GM18519 (cell line): ENCODE measurements around the gene C11orf52.
A peak's percentile ranks its signal among the peaks of the same experiment; 100 is the strongest.

Experiments
- ATAC-seq: cut with Tn5 transposase; IDR thresholded peaks from one replicate; pipeline ENCODE4 v1.9.1; 2021; ENCODE audit warnings: mild to moderate bottlenecking, moderate library complexity; ENCODE audit not compliant: unreplicated experiment, low FRiP score

C11orf52 gene

DNA sequence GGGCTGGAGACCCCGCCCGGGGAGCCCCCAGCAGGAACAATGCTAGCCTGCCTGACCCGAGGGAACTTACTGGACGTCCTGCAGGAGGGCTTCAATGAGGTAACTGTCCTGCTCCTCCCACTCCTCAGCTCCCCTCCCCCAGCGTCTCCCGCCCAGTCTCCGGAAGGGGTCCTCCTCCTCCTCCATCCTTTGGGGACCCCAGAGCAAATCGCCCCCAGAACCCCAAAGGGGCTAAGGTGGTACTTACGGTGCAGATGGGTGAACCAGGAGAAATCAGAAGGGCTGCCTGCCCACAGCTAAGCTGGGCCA is 18.7 kb downstream of the C11orf52 start:
- ATAC-seq, result no peak

GRCh38 chr11:111937844-111938243 is 19.1 kb downstream of the C11orf52 start:
- ATAC-seq, result no peak

DNA sequence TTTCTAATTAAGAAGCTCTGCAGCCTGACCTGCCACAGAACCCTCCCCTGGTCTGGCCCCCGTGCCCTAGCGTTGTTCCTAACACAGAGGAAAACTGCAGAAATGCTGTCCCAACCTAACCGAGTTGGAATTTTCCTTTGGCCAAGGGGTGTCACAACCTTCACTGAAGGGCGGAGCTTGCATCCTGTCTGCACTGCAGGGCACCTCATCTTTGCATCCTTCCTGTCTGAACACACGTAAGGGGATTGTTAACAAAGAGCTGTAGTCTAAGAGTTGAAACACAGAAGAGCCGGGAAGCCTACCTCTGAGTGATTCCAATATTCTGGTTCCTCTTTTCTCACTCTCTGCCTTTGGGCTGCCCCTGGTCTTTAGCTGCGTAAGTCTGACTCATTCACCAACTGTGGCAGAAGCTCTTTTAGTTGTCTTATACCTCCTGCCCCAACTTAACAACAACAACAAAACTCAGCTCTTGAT is 20.0 kb downstream of the C11orf52 start:
- ATAC-seq, result peak; percentile 87

GRCh38 chr11:111939836-111940604 is 21.3 kb downstream of the C11orf52 start:
- no peak for ATAC-seq

- ATAC-seq, result no peak
Observed at GRCh38 chr11:111941963-111942362, 23.2 kb downstream of the C11orf52 start.

DNA sequence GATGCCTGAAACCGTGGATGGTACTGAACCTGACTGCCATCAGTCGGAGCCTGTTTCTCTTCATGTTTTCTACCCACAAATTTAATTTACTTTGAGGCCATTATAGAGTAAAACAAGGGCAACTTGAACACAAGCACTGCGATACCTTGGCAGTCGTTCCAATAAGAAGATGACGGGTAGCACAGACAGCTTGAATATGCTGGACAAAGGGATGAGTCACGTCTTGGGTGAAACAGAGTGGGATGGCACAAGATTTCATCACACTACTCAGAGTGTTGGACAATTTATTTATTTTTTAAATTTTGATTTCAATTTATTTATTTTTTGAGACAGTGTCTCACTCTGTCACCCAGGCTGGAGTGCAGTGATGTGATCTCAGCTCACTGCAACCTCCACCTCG is 24.1 kb downstream of the C11orf52 start:
- ATAC-seq, result no peak

DNA sequence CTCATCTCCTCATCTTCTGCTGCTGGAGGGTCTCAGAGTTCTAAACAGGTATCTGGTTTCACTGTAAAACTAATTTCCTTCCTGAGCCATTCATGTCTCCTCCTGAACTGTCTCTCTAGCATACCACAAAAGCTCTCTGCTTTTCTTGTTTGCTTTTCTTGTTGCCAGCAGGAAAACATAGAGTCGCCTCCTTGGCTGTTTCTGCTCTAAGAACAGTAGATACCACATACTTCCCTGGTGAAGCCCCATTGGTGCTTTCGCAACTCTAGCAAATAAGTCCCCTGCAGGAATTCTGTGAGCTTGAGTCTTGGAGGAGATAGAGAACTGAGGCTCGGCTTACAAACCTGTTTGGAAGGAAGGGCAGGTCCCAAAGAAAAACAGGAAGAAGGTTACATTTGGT is 25.4 kb downstream of the C11orf52 start:
- ATAC-seq, result no peak

- ATAC-seq, result no peak
Observed at GRCh38 chr11:111944651-111945051, 25.9 kb downstream of the C11orf52 start.

GRCh38 chr11:111945198-111945597 is 26.5 kb downstream of the C11orf52 start:
- no peak for ATAC-seq

- no peak for ATAC-seq
Observed at GRCh38 chr11:111946499-111946898, 27.8 kb downstream of the C11orf52 start.

DNA sequence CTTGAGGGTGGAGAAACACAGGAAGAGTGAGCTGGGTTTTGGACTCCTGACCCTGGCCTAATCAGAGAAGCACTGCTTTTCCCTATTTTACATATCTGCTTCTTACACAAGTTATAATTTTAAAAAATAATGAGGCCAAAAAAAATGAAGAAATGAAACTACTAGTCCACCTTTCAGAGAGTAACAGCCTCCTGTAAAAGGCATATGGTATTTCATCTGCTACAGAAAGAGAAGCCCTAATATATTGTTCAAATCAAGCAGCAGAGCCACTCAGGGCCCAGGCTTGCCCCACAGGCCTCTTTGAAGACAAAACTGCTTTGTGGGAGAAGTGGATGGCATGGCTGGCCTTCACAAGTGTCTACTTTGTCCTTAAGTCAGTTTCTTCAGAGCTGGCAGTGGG is 28.4 kb downstream of the C11orf52 start:
- no peak for ATAC-seq

DNA sequence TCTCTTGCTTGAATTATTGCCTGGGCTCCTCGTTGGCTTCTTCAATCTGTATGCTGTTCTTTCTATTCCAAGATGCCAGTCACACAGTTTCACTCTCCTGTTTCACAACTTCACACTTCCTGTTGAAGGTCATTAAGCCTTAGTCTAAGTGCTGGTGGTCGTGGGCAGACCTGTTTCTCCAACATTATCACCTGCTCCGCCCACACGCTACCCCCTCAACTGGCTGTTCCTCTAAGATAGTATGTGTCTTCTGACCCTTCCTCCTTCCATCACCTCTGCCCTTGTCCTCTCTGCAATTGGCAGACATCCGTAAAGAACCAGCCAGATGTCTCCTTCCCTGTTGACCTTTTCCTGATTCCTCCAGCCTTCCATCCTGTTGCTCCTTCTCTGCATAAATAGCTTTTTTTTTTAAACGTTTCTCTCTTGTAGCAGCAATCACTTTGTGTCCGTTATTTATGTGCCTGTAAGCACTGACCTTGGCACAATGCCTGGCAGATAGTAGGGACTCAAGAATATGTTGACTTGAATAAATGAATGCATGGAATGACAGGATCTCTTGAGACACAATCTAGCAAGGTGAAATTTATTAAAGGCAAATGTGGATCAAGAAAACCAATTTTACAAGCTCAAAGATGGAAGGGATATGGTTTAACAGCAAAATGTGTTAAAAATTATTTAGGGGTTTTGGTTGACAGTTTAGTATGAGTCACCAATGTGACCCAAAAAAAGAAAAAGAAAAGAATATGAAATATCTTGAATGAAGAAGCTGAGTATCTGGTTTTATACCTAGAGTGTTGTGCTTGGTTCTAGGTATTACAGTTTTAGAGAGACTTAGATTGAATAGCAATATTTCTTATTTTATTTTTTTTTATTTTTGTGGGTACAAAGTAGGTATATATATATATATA is 31.1 kb downstream of the C11orf52 start:
- ATAC-seq, result no peak

DNA sequence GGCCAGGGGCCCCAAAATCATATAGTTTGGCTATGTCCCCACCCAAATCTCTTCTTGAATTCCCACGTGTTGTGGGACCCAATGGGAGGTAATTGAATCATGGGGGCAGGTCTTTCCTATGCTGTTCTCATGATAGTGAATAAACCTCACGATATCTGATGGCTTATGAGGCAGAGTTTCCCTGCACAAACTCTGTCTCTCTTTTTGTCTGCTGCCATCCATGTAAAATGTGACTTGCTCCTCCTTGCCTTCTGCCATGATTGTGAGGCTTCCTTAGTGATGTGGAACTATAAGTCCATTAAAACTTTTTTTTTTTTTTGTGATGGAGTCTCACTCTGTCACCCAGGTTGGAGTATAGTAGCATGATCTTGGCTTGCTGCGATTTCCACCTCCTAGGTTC is 32.9 kb downstream of the C11orf52 start:
- ATAC-seq, result no peak

DNA sequence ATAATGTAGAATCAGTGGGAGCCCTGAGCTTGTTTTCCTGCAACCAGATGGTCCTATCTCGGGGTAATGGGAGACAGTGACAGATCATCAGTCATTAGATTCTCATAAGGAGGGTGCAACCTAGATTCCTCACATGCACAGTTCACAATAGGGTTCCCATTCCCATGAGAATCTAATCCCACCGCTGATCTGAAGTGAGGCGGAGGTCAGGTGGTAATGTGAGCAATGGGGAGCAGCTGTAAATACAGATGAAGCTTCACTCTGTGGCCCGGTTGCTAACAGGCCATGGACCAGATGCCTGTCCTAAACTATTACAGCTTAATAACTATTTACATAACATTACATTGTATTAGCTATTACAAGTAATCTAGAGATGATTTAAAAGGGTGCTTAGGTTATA is 35.4 kb downstream of the C11orf52 start:
- ATAC-seq, result no peak

DNA sequence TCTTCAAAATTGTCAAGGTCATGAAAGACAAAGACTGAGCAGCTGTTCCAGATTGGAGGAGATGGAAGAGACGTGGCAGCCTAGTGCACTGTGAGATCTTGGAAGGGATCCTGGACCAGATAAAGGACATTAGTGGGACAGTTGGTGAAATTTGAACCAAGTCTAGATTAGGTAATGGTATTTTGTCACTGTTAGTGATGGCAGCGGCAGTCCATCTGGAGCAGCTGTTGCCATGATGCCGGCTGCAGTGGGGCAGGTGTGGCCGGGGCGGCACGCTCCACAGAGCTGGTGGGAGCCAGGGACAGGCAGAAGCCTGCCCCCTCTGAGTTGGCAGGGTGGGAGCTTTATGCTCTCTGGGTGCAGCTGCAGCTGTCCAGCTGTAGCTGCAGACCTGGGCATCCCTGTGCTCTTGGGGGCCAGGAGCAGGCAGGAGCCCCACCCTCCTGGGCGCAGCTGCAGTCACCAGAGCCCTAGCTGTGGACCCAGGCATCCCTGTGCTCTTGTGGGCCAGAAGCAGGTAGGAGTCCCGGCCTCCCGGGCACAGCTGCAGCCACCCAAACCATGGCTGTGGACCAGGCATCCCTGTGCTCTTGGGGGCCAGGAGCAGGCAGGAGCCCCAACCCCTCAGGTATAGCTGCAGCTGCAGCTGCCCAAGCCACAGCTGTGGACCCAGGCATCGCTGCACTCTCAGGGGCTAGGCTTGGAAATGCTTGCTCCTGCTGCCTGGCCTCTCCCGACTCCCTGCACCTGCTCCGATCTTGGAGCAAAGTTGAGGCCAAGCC is 39.1 kb downstream of the C11orf52 start:
- ATAC-seq, result no peak

GRCh38 chr11:111960916-111961315 is 42.2 kb downstream of the C11orf52 start:
- ATAC-seq, result no peak

- no peak for ATAC-seq
Observed at GRCh38 chr11:111961389-111962300, 42.9 kb downstream of the C11orf52 start.

- ATAC-seq, result no peak
Observed at GRCh38 chr11:111963931-111964340, 45.2 kb downstream of the C11orf52 start.

DNA sequence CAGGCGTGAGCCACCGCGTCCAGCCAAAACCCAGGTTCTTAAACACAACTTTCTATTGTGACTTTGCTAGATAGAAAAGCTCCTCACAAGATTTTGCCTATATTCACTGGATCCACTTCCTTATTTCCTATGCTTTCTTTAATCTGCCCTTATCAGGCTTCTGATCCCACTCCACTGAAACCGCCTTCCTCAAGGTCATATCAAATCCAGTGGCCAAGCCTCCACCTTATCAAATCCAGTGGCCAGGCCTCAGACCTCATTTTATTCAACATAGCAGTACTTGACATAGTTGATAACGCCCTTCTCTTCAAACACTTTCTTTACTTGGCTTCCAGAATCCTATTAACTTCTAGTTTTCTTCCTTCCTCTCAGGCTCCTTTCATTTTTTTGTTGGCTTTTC is 48.0 kb downstream of the C11orf52 start:
- no peak for ATAC-seq

GRCh38 chr11:111967649-111968048 is 48.9 kb downstream of the C11orf52 start:
- ATAC-seq, result no peak
